Renal cortical epithelial cell (primary cell): ENCODE data around the gene TIMELESS. TPM values are rescaled to one million over a fixed set of nuclear protein-coding genes. Genes with fewer than 3 reads are reported as not detected.

ENCODE experiments used
- total RNA-seq: library from RNA; depleted of rRNA; stranded (reverse); fragments of >200 nt; gene quantifications from 2 replicates; pipeline ENCODE4 v1.2.3, GENCODE V29; 2014

The TIMELESS gene
- total RNA-seq, 1 donor from 2014 or later: 8.7 TPM

Other genes starting within 250 kb of the TIMELESS start
- gene RNF41, start 227.5 kb downstream of the TIMELESS start, total RNA-seq: 84.4 and 140 TPM in 2 replicates
- 17.8 and 20.8 TPM in 2 replicates for gene NABP2, start 225.1 kb downstream of the TIMELESS start, total RNA-seq
- gene SLC39A5, start 219.4 kb downstream of the TIMELESS start, total RNA-seq: 0.20 TPM in 1 of 2 replicates, not detected in the other
- gene ANKRD52, start 191.0 kb downstream of the TIMELESS start, total RNA-seq: 27.8 and 76.4 TPM in 2 replicates
- gene COQ10A, start 182.5 kb downstream of the TIMELESS start, total RNA-seq: 7.5 and 11.2 TPM in 2 replicates
- 141 and 259 TPM in 2 replicates for gene CS, start 149.1 kb downstream of the TIMELESS start, total RNA-seq
- gene CNPY2, start 133.4 kb downstream of the TIMELESS start, total RNA-seq: 91.2 and 137 TPM in 2 replicates
- gene PAN2, start 115.4 kb downstream of the TIMELESS start, total RNA-seq: 5.6 and 22.7 TPM in 2 replicates
- 1.7 and 25.2 TPM in 2 replicates for gene IL23A, start 110.5 kb downstream of the TIMELESS start, total RNA-seq
- gene STAT2, start 89.3 kb downstream of the TIMELESS start, total RNA-seq: 141 and 200 TPM in 2 replicates
- gene APOF, start 86.6 kb downstream of the TIMELESS start, total RNA-seq: not detected in 2 replicates
- 0.15 TPM in 1 of 2 replicates, not detected in the other for gene MIP, start 5.2 kb upstream of the TIMELESS start, total RNA-seq
- gene SPRYD4, start 19.2 kb upstream of the TIMELESS start, total RNA-seq: 1.0 and 1.5 TPM in 2 replicates
- 1.4 and 1.6 TPM in 2 replicates for gene GLS2, start 38.7 kb upstream of the TIMELESS start, total RNA-seq
- 24.8 and 31.3 TPM in 2 replicates for gene RBMS2, start 72.4 kb upstream of the TIMELESS start, total RNA-seq
- gene BAZ2A, start 180.9 kb upstream of the TIMELESS start, total RNA-seq: 16.0 and 45.4 TPM in 2 replicates
- gene ATP5F1B, start 196.6 kb upstream of the TIMELESS start, total RNA-seq: 598 and 691 TPM in 2 replicates
- 89.4 and 156 TPM in 2 replicates for gene PTGES3, start 238.9 kb upstream of the TIMELESS start, total RNA-seq